Kasumi-1 (cell line): Measurements from ENCODE around the gene CLK4.

Source experiments
- DNase-seq, 2 experiments: peaks; one replicate each; lab custom pipeline; 2025; lab: John Stamatoyannopoulos, UW

The CLK4 gene

DNA sequence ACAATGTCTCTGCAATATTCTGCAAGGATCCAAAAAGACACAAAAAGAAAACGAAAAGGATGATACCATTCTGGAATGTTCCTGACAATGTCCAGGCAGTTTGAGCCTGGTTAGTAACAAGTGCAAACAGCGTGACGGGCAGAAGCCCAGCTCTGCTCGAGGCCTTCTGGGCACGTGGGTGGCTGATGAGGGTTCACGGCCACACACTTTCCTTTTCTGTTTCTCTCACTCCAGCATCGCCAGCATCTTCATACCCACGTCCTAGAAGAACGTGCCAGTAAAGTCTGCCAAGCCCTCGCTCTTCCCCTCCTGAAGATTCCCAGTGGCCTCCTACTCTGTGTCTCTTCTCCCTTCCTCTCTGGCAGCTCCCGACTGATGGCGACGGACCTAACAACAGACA, 73.3 kb downstream of the CLK4 start:
- no peak for DNase-seq
